ENCODE results near the gene LMBR1. TPM values are rescaled to one million over a fixed set of nuclear protein-coding genes. Genes with fewer than 3 reads are reported as not detected.

LMBR1 gene
- polyA plus RNA-seq, 1 experiment: 5.3 TPM

DNA sequence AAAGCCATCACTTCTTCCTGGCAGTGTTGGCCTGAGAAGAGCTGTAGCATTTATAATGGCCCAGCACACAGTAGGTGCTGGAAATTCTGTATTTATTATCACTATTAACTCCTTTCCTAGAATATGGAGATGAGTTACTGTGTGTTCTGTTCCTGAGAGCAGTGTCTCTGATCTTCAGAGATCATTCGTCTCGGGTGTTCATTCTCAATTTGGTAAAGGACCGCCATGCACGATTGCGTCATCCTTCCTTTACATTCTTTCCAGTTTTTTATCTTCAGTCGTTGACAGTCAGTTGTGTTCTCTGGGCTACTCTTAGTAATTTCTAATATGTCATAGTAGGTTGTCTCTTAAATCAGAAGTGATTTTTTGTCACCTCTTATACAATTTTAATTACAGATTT is 233.8 kb downstream of the LMBR1 start:
- no peak for TF ChIP-seq CTCF (IDR thresholded peaks at IDR 0.05; ENCODE audit: insufficient read depth, low read depth, low read length)
- H3K36me3 ChIP-seq (ENCODE audit: control insufficient read depth, insufficient read depth, low read length): no peaks in the 10 kb centered on the region
- DNase-seq (ENCODE audit: low read depth): no peak
- no peak overlapping the region for H3K4me3 ChIP-seq (ENCODE audit: low read depth, low read length)
- POLR2A ChIA-PET: no interaction called here
- H3K27me3 ChIP-seq (ENCODE audit: control insufficient read depth, insufficient read depth, low read length): no peaks in the 10 kb centered on the region
- CTCF ChIA-PET: no interaction called here

DNA sequence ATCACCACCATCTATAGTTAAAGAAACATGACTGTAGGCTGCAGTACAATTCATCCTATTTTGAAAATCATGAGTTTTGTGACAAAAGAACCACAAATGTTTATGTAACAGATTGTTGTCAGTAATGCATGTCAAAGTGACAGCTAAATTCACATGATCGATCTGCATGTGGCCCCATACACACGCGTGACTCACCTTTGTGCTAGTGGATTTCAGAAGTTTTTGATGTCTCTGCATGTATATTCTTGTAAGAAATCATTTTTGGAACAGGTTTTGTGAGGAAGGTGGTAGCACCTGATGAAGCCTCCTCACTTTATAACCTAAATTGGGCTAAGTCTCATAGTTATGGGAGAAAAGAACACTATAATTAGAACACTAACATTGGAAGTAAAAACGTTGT is 235.3 kb downstream of the LMBR1 start:
- H3K4me3 ChIP-seq (ENCODE audit: low read depth, low read length): no peak overlapping the region
- DNase-seq (ENCODE audit: low read depth): no peak
- POLR2A ChIA-PET: no interaction called here
- no peaks in the 10 kb centered on the region for H3K27me3 ChIP-seq (ENCODE audit: control insufficient read depth, insufficient read depth, low read length)
- CTCF ChIA-PET: no interaction called here
- no peak for TF ChIP-seq CTCF (IDR thresholded peaks at IDR 0.05; ENCODE audit: insufficient read depth, low read depth, low read length)
- H3K36me3 ChIP-seq (ENCODE audit: control insufficient read depth, insufficient read depth, low read length): no peaks in the 10 kb centered on the region

- Histone ChIP-seq H3K27me3 (ENCODE audit: control insufficient read depth, insufficient read depth, low read length) (no peaks in the 10 kb centered on the region), H3K4me3 (ENCODE audit: low read depth, low read length) (no peak overlapping the region), H3K36me3 (ENCODE audit: control insufficient read depth, insufficient read depth, low read length) (no peaks in the 10 kb centered on the region)
- ChIA-PET POLR2A (no interaction called here), CTCF (interaction anchor here (0.9 kb wide), 1 partner anchor 9 kb away, joined by 3 read pairs; no protein-coding TSS in a partner anchor)
- no peak for TF ChIP-seq CTCF (IDR thresholded peaks at IDR 0.05; ENCODE audit: insufficient read depth, low read depth, low read length)
- DNase-seq (ENCODE audit: low read depth): no peak
Observed at GRCh38 chr7:156656598-156656997, 236.4 kb downstream of the LMBR1 start.

DNA sequence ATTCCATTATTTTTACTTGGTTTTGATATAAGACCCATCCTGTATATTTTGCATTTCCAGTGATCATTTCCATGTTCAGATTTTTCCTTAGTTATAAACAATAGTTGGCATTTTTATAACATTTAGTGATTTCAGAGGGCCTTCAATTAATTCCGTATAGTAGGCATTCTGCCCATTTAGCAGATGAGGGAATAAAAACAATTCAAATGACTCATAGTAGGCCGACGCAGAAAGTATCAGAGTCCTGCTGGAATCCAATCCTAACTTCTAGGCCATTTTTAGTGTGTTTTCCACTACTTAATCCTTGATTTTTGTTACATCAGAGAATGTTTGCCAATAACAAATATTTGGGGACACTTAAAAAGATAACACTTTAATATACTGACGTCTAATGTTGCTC is 237.0 kb downstream of the LMBR1 start:
- ChIA-PET POLR2A (no interaction called here), CTCF (no interaction called here)
- no peaks in the 10 kb centered on the region for H3K27me3 ChIP-seq (ENCODE audit: control insufficient read depth, insufficient read depth, low read length)
- H3K36me3 ChIP-seq (ENCODE audit: control insufficient read depth, insufficient read depth, low read length): no peaks in the 10 kb centered on the region
- no peak overlapping the region for H3K4me3 ChIP-seq (ENCODE audit: low read depth, low read length)
- no peak for TF ChIP-seq CTCF (IDR thresholded peaks at IDR 0.05; ENCODE audit: insufficient read depth, low read depth, low read length)
- no peak for DNase-seq (ENCODE audit: low read depth)

DNA sequence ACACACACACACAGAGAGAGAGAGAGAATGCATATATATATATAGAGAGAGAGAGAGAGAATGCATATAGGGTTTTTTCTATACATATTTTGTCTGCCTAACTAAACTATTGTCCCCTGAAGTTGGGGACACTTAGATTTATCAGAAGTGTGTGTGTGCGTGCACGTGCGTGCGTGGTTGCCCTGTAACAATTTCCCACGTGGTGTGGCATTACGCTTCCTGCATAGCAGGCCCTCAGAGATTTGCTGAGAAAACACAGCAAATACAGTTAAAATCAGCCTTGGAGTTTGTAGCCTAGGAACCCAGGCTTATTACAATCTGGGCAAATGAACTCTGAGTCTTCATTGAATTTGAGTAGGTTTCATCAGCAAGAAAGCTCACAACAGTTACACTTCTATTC is 237.7 kb downstream of the LMBR1 start:
- ChIA-PET POLR2A (no interaction called here), CTCF (no interaction called here)
- no peak for DNase-seq (ENCODE audit: low read depth)
- Histone ChIP-seq H3K27me3 (ENCODE audit: control insufficient read depth, insufficient read depth, low read length) (no peaks in the 10 kb centered on the region), H3K4me3 (ENCODE audit: low read depth, low read length) (no peak overlapping the region), H3K36me3 (ENCODE audit: control insufficient read depth, insufficient read depth, low read length) (no peaks in the 10 kb centered on the region)
- TF ChIP-seq CTCF (IDR thresholded peaks at IDR 0.05; ENCODE audit: insufficient read depth, low read depth, low read length): no peak

Data from BJ (cell line).